HL-60 (cell line): Measurements from ENCODE around the gene CNTNAP5.

Experiments
- DNase-seq, 2 experiments: peaks; one replicate each; pipeline ENCODE4 v3.0.0-alpha.2; 2010 to 2020; ENCODE audit warnings: low read depth in 1 of 2, low spot score in 1 of 2
- H3K27ac ChIP-seq: fragments of 250-450 bp; sonication (Bioruptor Pico); replicated peaks from 2 replicates; pipeline ENCODE4 v1.5.1; 2020; ENCODE audit warnings: mild to moderate bottlenecking, moderate library complexity
- H3K27me3 ChIP-seq: fragments of 250-450 bp; sonication (Bioruptor Pico); 2 replicates; pipeline ENCODE4 v1.5.1; 2021; ENCODE audit warnings: mild to moderate bottlenecking, moderate library complexity; ENCODE audit not compliant: insufficient read depth, poor library complexity, severe bottlenecking
- H3K4me3 ChIP-seq: replicated peaks from 2 replicates; pipeline ENCODE4 v1.5.1; 2011; ENCODE audit warnings: mild to moderate bottlenecking, control low read depth, low read length; ENCODE audit not compliant: insufficient read depth
- CTCF ChIP-seq: IDR thresholded peaks from one replicate; pipeline ENCODE4 v1.5.1; 2011; ENCODE audit warnings: low read length, control low read depth, inconsistent platforms; ENCODE audit not compliant: insufficient read depth
- GABPA ChIP-seq: IDR thresholded peaks from 2 replicates; pipeline ENCODE4 v1.6.1; 2012; ENCODE audit warnings: low read depth
- POLR2AphosphoS5 ChIP-seq: IDR thresholded peaks from 2 replicates; pipeline ENCODE4 v1.6.1; 2012; ENCODE audit warnings: low read depth
- REST ChIP-seq: IDR thresholded peaks from 2 replicates; pipeline ENCODE4 v1.6.1; 2012; ENCODE audit warnings: low read depth; ENCODE audit not compliant: insufficient replicate concordance
- SPI1 ChIP-seq: IDR thresholded peaks from 2 replicates; pipeline ENCODE4 v1.6.1; 2012; ENCODE audit warnings: low read depth, mild to moderate bottlenecking, borderline replicate concordance

CNTNAP5 gene

GRCh38 chr2:124572934-124573634 is 548.0 kb downstream of the CNTNAP5 start:
- no peak overlapping the region for H3K27ac ChIP-seq
- DNase-seq, result no peak
- H3K27me3 ChIP-seq, result no peaks in the 10 kb centered on the region
- H3K4me3 ChIP-seq, result no peak overlapping the region
- no peak for TF ChIP-seq CTCF
- TF ChIP-seq GABPA, result no peak
- TF ChIP-seq REST, result no peak
- no peak for TF ChIP-seq POLR2AphosphoS5
- TF ChIP-seq SPI1, result no peak

GRCh38 chr2:124575497-124575896 is 550.4 kb downstream of the CNTNAP5 start:
- Histone ChIP-seq H3K4me3 (no peak overlapping the region), H3K27ac (no peak overlapping the region), H3K27me3 (no peaks in the 10 kb centered on the region)
- no peak for DNase-seq
- no peak for TF ChIP-seq SPI1
- no peak for TF ChIP-seq REST
- no peak for TF ChIP-seq GABPA

- no peak overlapping the region for H3K4me3 ChIP-seq
- DNase-seq, result no peak
- H3K27me3 ChIP-seq, result no peaks in the 10 kb centered on the region
- TF ChIP-seq SPI1, result no peak
- no peak for TF ChIP-seq GABPA
- TF ChIP-seq CTCF, result no peak
- no peak for TF ChIP-seq REST
- TF ChIP-seq POLR2AphosphoS5, result no peak
- no peak overlapping the region for H3K27ac ChIP-seq
Observed at GRCh38 chr2:124580263-124580662, 555.2 kb downstream of the CNTNAP5 start.
